ENCODE data around the gene ZNF296.
"Not testable (repeated sequence)": the region's sequence is repeated elsewhere in the genome, so short reads cannot be mapped to it uniquely, and the experiment has no call there.

Gene ZNF296

DNA sequence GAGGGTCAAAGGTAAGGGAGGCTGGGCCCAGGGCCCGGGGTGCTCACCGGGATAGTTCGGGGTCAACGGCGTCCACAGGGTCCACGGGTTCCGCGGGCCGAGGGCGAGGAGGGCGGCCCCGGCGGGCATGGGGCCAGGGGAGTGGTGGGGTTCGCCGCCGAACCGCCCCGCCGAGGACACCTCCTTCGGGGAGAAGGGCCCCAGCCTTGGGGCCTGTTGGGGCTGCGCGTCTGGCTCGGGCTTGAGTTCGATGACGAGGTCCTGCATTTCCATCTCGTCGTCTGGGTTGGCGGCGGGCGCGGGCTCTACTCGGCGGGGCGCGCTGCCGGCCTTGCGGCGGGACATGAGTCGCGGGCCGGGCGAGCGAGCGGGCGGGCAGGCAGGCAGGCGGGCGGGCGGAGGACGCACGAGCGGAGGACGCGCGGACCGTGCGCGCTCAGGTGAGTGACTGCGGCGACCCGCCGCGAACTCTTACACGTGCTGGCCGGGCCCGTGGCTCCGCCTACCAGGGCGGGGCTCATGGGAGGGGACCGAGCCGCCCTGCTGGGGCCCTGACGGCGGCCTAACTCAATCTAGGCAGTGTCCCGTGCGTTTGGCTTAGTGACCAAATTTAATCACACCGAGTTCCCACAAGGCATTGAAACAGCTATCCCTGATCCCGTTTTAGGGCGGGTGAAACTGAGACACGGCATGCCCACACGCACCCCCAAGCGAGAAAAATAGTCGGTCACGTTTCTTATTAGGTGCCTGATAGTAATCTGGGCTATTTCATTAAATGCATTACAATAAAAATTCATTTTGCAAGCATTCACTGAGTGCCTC lies at the start of gene ZNF296:
ZNF296 (minus strand) TSS at position 450 of the 822 bp plus-strand sequence; CDS start at position 345, 105 bp downstream.
- Histone ChIP-seq H3K9me3 (replicated peaks in 1 of 11) (no peaks in the 10 kb centered on the region), H3K4me2 (peak within 1 kb of the TSS; percentile 90 to 99 (median 97)), H3K9ac (peak within 1 kb of the TSS; percentile 86 to 93 (median 90)), H3K4me3 (peak within 1 kb of the TSS; percentile 81 to 94 (median 86)), H3K4me1 (peaks cover 48 to 65% (median 60%) of the 10 kb centered on the region in 10 experiments), H3K36me3 (peaks cover 19 to 39% (median 35%) of the 10 kb centered on the region in 11 experiments), H4K20me1 (peaks cover 16 to 60% (median 44%) of the 10 kb centered on the region in 11 experiments; a peak in 21 of 22 replicates), H3K27ac (peak within 1 kb of the TSS; percentile 71 to 94 (median 91)), H3K27me3 (no peaks in the 10 kb centered on the region)
- no peak for TF ChIP-seq Cebpa-rat (IDR thresholded peaks at IDR 0.05)

GRCh38 chr19:45125360-45125759 lies 49.1 kb upstream of the ZNF296 start:
- H4K20me1 ChIP-seq, result peaks cover 91 to 100% (median 99%) of the 10 kb centered on the region in 11 experiments
- H3K27ac ChIP-seq, result peak overlapping the region in 1 of 11 experiments; percentile 34; a peak in 1 of 22 replicates
- H3K4me1 ChIP-seq, result peaks cover 34 to 83% (median 62%) of the 10 kb centered on the region in 10 experiments
- no peaks in the 10 kb centered on the region for H3K9me3 ChIP-seq (replicated peaks in 1 of 11)
- peak overlapping the region in 10 of 11 experiments; percentile 10 to 59 (median 46); a peak in 14 of 22 replicates for H3K4me2 ChIP-seq
- no peaks in the 10 kb centered on the region for H3K27me3 ChIP-seq
- H3K4me3 ChIP-seq, result no peak overlapping the region
- no peak for TF ChIP-seq Cebpa-rat (IDR thresholded peaks at IDR 0.05)
- H3K36me3 ChIP-seq, result peaks cover 11 to 31% (median 24%) of the 10 kb centered on the region in 11 experiments; a peak in 16 of 22 replicates
- peak overlapping the region in 4 of 11 experiments; percentile 1 to 14 (median 9); a peak in 1 of 22 replicates for H3K9ac ChIP-seq

DNA sequence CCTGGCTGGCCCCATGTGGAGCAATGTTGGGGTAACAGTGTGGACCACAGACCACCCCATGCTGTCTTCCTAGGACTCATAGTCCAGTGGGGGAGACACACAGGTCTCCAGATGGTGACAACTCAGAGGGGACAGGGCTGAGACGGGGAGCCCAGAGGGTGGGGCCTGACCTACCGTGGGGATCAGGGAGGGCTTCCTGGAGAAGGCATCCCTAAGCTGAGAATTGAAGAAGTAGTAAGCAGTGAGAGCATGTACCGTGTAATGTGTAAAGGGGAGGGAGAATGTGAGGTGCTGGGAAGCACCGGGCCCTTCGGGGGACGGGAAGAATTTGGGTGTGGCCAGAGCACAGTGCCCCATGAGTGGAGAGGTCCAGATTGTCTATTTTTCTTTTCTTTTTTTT lies 47.7 kb upstream of the ZNF296 start:
- Histone ChIP-seq H3K4me1 (peaks cover 42 to 85% (median 67%) of the 10 kb centered on the region in 10 experiments), H4K20me1 (peaks cover 93 to 100% (median 100%) of the 10 kb centered on the region in 11 experiments), H3K4me3 (no peak overlapping the region), H3K4me2 (peak overlapping the region in 4 of 11 experiments; percentile 8 to 32 (median 22); a peak in 4 of 22 replicates), H3K27ac (no peak overlapping the region), H3K27me3 (no peaks in the 10 kb centered on the region), H3K36me3 (peaks cover 11 to 29% (median 21%) of the 10 kb centered on the region in 11 experiments; a peak in 17 of 22 replicates), H3K9me3 (replicated peaks in 1 of 11) (no peaks in the 10 kb centered on the region), H3K9ac (peak overlapping the region in 1 of 11 experiments; percentile 22; a peak in 1 of 22 replicates)
- no peak for TF ChIP-seq Cebpa-rat (IDR thresholded peaks at IDR 0.05)

- H3K9ac ChIP-seq, result peak overlapping the region in 1 of 11 experiments; percentile 4; a peak in 1 of 22 replicates
- no peaks in the 10 kb centered on the region for H3K9me3 ChIP-seq (replicated peaks in 1 of 11)
- H3K27me3 ChIP-seq, result no peaks in the 10 kb centered on the region
- no peak for TF ChIP-seq Cebpa-rat (IDR thresholded peaks at IDR 0.05)
- no peak overlapping the region for H3K4me3 ChIP-seq
- H4K20me1 ChIP-seq, result peaks cover 93 to 100% (median 100%) of the 10 kb centered on the region in 11 experiments
- peak overlapping the region in 4 of 11 experiments; percentile 8 to 39 (median 32); a peak in 6 of 22 replicates for H3K4me2 ChIP-seq
- H3K36me3 ChIP-seq, result peaks cover 10 to 23% (median 16%) of the 10 kb centered on the region in 11 experiments; a peak in 16 of 22 replicates
- peaks cover 48 to 85% (median 73%) of the 10 kb centered on the region in 10 experiments for H3K4me1 ChIP-seq
- H3K27ac ChIP-seq, result no peak overlapping the region
These were observed 47.2 kb upstream of the ZNF296 start for GRCh38 chr19:45123440-45123850.

- H3K4me3 ChIP-seq, result no peak overlapping the region
- peaks cover 94 to 100% (median 100%) of the 10 kb centered on the region in 11 experiments for H4K20me1 ChIP-seq
- H3K9ac ChIP-seq, result no peak overlapping the region
- H3K27me3 ChIP-seq, result no peaks in the 10 kb centered on the region
- H3K4me1 ChIP-seq, result peaks cover 54 to 89% (median 79%) of the 10 kb centered on the region in 10 experiments
- H3K4me2 ChIP-seq, result peak overlapping the region in 8 of 11 experiments; percentile 83 to 97 (median 94); a peak in 14 of 22 replicates
- no peaks in the 10 kb centered on the region for H3K9me3 ChIP-seq (replicated peaks in 1 of 11)
- H3K27ac ChIP-seq, result no peak overlapping the region
- TF ChIP-seq Cebpa-rat (IDR thresholded peaks at IDR 0.05), result no peak
- peaks cover 10 to 21% (median 14%) of the 10 kb centered on the region in 11 experiments; a peak in 14 of 22 replicates for H3K36me3 ChIP-seq
These were observed 46.6 kb upstream of the ZNF296 start for GRCh38 chr19:45122832-45123231.

- H3K9ac ChIP-seq, result peak overlapping the region in 9 of 11 experiments; percentile 24 to 65 (median 47); a peak in 13 of 22 replicates
- H3K4me3 ChIP-seq, result no peak overlapping the region; a peak in 2 of 20 replicates
- peaks cover 64 to 99% (median 89%) of the 10 kb centered on the region in 10 experiments for H3K4me1 ChIP-seq
- H3K27ac ChIP-seq, result peak overlapping the region in 8 of 11 experiments; percentile 1 to 56 (median 41); a peak in 13 of 22 replicates
- no peaks in the 10 kb centered on the region for H3K27me3 ChIP-seq
- TF ChIP-seq Cebpa-rat (IDR thresholded peaks at IDR 0.05), result no peak
- H3K9me3 ChIP-seq (replicated peaks in 1 of 11), result no peaks in the 10 kb centered on the region
- peak overlapping the region; percentile 80 to 97 (median 93) for H3K4me2 ChIP-seq
- peaks cover 4 to 14% (median 7%) of the 10 kb centered on the region in 11 experiments; a peak in 14 of 22 replicates for H3K36me3 ChIP-seq
- H4K20me1 ChIP-seq, result peaks cover 91 to 100% (median 100%) of the 10 kb centered on the region in 11 experiments
These were observed 45.6 kb upstream of the ZNF296 start for GRCh38 chr19:45121827-45122345.

GRCh38 chr19:45119582-45119981 lies 43.3 kb upstream of the ZNF296 start:
- peaks cover 74 to 100% (median 100%) of the 10 kb centered on the region in 11 experiments for H4K20me1 ChIP-seq
- no peaks in the 10 kb centered on the region for H3K27me3 ChIP-seq
- no peak for TF ChIP-seq Cebpa-rat (IDR thresholded peaks at IDR 0.05)
- peak overlapping the region in 5 of 11 experiments; percentile 42 to 77 (median 71); a peak in 7 of 22 replicates for H3K9ac ChIP-seq
- H3K4me3 ChIP-seq, result peak overlapping the region in 2 of 10 experiments; percentile 24 to 53; a peak in 1 of 20 replicates
- H3K36me3 ChIP-seq, result peaks cover 0 to 12% (median 4%) of the 10 kb centered on the region in 11 experiments; a peak in 5 of 22 replicates
- no peaks in the 10 kb centered on the region for H3K9me3 ChIP-seq (replicated peaks in 1 of 11)
- peaks cover 79 to 100% (median 98%) of the 10 kb centered on the region in 10 experiments for H3K4me1 ChIP-seq
- peak overlapping the region; percentile 83 to 97 (median 93) for H3K4me2 ChIP-seq
- peak overlapping the region in 4 of 11 experiments; percentile 72 to 85 (median 78); a peak in 7 of 22 replicates for H3K27ac ChIP-seq

GRCh38 chr19:45118591-45119355 lies 42.5 kb upstream of the ZNF296 start:
- Histone ChIP-seq H4K20me1 (peaks cover 66 to 100% (median 100%) of the 10 kb centered on the region in 11 experiments), H3K27ac (peak overlapping the region in 8 of 11 experiments; percentile 4 to 85 (median 69); a peak in 13 of 22 replicates), H3K4me1 (peaks cover 85 to 100% (median 98%) of the 10 kb centered on the region in 10 experiments), H3K4me3 (peak overlapping the region in 4 of 10 experiments; percentile 1 to 53 (median 31); a peak in 7 of 20 replicates), H3K36me3 (peaks cover 0 to 12% (median 4%) of the 10 kb centered on the region in 11 experiments; a peak in 5 of 22 replicates), H3K9ac (peak overlapping the region; percentile 9 to 77 (median 53); a peak in 17 of 22 replicates), H3K4me2 (peak overlapping the region; percentile 83 to 97 (median 93))
- not testable (repeated sequence) for H3K9me3 ChIP-seq (replicated peaks in 1 of 11); H3K27me3 ChIP-seq
